GM18519 (cell line): ENCODE data around the gene KRT25.
"Not testable (repeated sequence)": the region's sequence is repeated elsewhere in the genome, so short reads cannot be mapped to it uniquely, and the experiment has no call there.

Experiments
- ATAC-seq: cut with Tn5 transposase; IDR thresholded peaks from one replicate; pipeline ENCODE4 v1.9.1; 2021; ENCODE audit warnings: mild to moderate bottlenecking, moderate library complexity; ENCODE audit not compliant: unreplicated experiment, low FRiP score

KRT25 gene

DNA sequence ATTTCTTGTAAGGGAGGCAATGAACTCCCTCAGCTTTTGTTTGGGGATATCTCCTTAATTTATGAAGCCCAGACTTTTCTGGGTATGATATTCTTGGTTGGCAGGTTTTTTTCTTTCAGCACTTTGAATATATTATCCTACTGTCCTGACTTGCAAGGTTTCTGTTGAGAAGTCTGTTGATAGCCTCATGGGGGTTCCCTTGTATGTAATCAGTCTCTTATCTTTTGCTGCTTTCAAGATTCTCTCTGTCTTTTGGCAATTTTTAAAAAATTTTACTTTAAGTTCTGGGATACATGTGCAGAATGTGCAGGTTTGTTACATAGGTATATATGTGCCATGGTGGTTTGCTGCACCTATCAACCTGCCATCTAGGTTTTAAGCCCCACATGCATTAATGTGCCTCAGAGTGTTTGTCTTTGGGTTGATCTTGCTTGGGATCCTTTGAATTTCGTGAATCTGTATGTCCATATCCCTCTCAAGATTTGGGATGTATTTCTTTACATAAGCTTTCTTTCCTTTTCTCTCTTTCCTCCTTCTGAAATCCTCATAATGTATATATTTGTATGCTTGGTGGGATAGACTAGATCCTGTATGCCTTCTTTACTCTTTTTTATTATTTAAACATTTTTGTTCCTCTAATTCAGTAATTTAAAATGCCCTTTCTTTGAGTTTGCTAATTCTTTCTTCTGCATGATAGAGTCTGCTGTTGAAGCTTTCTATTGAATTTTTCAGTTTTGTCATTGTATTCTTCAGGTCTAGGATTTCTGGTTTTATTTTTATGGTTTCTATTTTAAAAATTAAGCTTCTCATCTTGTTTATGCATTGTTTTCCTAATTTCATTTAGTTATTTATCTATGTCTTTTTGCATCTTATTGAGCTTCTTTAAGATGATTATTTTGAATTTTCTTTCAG lies 5.2 kb upstream of the KRT25 start:
- no peak for ATAC-seq

DNA sequence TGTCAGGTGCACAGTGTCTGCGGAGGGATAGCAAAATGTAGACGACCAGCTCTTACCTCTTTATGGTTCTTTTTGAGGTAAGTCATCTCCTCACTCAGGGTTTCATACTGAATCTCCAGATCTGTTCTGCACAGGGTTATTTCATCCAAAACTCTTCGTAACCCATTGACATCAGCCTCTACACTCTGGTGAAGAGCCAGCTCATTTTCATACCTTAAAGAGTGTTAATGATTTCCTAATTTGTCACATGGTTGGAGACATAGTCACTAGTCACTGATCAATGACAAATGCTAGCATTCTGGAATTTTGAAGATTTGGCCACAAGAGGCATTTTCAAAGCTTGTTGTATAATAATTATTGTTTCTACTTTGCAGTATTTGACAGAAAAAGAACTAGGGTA lies 1.3 kb downstream of the KRT25 start:
- ATAC-seq = no peak

DNA sequence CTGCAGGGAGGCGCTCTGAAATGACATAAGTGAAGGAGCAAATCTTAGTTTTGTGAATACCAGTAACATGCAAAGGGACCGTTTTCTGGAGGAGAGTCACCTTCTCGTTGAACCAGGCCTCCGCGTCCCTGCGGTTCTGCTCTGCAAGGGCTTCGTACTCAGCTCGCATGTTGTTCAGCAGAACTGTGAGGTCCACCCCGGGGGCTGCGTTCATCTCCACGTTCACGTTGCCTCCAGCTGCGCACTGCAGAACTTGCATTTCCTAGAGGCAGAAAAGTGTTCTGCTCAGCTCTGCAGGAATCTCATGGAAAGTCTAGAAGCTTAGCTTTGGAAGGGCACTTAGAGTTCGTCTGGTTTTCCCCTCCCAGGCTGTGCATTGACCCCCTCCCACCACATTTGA lies 4.1 kb downstream of the KRT25 start:
- no peak for ATAC-seq

DNA sequence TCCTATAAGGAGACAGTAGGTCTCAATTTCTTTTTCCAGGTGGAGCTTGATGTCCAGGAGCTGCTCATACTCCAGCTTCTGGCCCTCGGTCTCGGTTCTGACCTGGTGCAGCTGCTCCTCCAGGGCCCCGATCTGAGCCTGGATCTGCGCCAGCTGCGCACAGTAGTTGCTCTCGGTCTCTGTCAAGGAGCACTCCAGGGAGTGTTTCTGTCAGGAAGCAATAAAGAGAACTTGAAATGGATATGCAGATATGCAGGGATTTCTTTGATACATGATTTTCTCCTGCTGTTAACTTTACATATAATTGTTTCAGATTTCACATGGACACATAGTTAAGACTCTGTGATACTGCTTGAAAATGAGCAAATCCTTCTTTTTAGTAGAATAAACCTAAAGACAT lies 4.7 kb downstream of the KRT25 start:
- no peak for ATAC-seq

DNA sequence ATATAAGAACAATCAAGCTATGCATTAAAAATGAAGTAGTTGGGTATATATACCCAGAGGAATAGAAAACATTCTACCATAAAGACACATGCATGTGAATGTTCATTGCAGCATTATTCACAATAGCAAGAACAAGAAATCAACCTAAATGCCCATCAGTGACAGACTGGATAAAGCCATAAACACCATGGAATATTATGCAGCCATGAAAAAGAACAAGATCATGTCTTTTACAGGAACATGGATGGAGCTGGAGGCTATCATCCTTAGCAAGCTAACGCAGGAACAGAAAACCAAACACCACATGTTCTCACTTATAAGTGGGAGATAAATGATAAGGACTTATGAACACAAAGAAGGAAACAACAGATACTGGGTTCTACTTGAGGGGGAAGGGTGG lies 6.5 kb downstream of the KRT25 start:
- ATAC-seq = not testable (repeated sequence)

DNA sequence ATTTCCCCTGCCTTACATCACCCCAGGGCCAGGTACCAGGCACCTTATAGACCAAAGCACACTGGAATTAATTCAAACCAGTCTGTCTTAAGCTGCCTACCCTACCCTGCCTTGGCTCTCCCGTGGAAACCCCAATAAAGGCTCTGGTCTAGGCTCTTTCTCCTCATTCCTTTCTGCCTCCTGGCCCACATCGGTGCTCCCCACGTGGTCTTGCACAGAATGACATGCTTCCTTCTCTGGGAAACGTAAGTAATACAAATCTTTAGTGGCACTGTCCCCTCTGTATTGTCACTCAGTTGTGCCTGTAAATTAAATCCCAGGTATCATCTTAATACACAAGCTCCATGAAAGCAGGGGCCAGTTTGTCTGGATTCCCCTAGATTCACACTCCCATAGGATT lies 16.6 kb downstream of the KRT25 start:
- ATAC-seq = no peak

DNA sequence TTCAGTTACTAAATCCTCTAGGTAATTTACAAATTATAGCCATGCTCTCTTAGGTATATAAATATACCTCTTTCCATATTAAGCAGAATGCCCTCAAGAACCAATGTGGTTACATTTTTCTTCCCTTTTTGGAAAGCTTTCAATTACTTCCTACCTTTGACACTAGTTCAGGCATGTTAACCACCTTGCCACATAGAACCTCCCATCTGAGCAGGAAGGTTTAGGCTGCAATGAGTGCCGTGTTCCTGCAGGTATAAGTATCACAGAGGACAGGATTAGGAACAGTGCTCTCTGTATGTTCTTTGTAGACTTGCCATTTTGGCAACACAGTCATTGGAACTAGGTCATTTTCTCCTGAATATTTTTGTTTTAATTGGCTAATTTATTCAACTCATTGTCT lies 20.1 kb downstream of the KRT25 start:
- no peak for ATAC-seq

DNA sequence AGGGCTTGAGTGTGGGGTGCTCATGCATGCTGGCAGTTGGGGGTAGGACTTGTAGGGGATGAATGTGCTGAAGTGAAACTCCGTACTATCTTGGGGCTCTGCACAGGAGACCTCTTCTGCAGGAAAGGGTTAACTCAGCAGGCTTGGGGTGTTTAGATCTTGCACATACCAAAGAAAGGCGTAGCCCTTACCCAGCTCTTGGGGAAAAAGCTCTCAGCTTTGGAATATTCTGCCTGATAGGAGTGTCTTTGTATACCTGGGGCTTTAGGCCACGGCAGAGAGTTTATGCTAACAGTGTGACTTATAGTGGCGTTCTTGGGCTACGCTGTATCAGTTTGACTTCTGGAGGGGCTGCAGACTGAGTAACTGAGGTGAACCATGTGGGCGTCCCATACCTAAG lies 21.1 kb downstream of the KRT25 start:
- no peak for ATAC-seq

DNA sequence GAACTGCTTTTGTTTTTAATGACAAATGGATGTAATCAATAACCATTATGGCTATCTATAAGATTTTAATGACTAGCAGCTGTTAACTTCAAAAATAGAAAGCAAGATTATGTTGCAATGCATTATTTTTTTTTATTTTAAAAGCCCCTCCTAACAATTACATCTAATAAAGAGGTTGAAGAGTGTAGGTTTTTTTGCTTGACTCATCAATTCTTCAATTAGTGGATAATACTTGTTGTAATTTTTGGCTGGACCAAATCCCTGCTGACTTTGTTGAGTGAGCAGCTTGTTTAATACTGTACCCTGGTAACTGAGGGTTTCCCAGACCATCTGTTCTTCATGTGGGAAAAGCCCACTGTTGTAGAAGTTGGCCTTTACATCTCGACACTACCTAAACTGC lies 24.2 kb downstream of the KRT25 start:
- ATAC-seq = no peak

DNA sequence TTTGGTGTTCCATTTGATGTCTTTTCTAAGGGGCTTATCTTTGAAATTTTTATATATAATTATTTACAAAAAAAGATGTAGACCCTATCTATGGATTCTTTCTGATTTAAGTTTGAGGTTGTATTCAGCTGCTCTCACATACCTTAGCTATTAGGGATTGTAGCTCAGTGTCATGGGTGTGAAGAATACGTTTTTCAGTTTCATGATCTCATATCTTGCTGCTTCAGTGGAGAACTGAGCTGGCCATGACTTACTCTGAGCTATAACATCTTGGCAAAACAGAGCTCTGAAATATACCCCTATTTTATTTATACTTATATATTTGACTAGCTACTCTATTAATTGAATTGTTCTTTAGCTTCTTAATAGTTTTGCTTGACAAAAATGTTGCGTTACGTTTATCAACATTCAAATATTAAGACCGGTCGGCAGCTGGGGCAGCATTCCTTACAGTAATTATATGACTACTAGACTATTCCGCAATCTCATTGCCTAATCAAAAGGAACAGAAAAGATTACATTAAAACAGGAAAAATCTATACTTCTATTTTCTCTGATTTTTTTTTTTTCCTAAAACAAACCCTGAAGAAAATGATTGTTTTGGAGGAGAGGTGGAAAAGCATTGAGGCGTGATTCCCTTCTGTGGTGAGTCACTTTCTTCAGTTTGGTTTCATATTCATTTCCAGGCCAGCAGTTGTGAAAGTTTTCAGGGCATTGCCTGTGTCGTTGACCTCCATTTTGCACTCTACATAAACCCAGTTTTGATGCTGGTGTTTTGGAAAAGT lies 27.5 kb downstream of the KRT25 start:
- no peak for ATAC-seq

DNA sequence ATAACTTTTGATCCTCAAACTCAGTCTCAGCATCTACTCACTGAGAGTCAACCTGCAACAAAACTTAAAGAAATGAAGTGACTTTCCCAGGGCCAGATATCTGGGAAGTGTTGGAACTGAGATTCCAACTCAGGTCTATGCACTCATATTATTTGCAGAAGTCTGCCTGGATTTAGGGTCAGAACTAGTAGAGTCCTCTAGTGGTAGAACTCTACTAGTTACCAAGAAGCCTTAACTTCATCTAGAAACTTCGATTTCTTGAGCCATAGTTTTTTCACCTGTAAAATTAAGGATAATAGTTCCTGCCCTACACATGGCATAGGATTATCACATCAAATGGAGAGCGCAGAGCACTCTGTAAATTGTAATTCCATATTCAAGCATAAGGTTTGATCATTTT lies 28.2 kb downstream of the KRT25 start:
- no peak for ATAC-seq

DNA sequence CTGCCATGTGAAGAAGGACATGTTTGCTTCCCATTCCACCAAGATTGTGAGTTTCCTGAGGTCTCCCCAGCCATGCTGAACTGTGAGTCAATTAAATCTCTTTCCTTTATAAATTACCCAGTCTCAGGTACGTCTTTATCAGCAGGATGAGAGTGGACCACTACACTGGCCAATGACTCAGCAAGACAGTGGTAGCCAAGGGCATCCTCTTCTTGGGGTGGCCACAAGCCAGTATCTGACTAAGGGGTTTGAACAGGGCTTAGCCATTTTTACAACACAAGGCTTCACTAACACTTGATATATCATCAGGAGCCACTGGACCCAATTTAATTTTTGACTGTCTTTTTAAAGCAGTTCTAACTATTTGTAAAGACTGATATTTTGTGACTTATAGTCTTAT lies 30.5 kb downstream of the KRT25 start:
- no peak for ATAC-seq

DNA sequence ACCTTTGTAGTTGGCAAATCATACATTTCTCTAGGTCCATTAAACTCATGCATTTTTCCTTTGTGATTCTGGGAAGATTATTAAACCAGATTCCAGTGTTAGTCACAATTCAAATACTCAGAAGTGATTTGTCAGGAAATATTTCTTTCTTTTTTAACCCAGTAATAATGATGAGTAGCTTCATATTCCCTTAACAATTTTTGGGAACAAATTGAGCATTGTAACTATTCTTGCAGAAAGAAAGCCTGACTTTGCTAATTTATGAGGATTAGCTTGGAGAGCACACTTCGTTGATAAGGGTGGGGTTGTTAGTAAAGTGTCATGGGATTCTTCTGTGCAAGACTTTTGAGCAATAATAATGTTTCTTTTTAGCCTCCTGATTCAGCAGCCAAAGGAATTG lies 32.9 kb downstream of the KRT25 start:
- no peak for ATAC-seq

DNA sequence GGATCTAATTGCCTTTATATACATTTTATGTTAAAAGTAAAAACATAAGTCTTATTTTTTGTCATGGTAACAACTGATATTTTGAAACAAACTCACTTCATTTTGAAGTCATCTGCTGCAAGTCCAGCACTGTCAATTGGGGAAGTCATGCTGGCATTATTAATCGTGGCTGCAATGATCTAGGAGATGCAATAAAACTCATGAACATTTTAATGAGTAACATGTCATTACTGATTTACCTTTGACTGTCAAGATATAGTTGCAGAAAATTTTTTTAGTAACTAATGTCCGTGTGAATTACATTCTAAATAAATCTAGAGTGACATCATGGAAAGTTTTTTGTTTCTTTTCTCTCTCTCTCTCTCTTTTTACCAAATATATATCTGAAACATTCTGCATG lies 34.2 kb downstream of the KRT25 start:
- no peak for ATAC-seq

DNA sequence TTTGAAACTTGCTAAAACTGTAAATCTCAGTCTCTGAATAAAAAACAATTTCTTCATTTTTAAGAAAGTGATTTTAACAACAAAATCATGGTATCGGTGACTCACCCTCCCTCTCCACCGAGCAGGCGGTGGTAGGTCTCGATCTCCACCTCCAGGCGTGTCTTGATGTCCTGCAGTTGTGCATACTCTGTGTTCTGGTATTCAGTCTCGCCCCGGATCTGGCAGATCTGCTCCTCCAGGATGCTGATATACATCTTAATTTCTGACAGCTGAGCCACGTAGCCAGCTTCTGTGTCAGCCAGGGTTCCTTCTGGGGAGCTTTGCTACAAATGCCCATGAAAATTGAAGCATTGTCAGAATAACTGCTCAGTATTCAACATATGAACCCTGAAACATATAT lies 36.2 kb downstream of the KRT25 start:
- no peak for ATAC-seq

DNA sequence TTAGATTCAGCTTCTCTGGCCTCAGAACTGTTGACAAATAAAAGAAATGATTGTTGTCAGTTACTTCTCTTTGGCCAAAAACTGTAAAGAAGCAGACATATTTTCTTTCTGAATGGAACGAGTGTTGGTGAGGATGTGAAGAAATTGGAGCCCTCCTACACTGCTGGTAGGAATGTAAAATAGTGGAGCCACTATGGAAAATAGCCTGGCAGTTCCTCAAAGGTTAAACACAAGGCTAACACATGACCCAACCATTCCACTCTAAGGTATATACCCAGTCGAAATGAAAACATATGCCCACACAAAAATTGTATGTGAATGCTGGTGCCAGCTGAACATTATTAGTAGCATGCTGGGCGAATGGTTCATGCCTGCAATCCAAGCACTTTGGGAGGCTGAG lies 37.4 kb downstream of the KRT25 start:
- no peak for ATAC-seq

DNA sequence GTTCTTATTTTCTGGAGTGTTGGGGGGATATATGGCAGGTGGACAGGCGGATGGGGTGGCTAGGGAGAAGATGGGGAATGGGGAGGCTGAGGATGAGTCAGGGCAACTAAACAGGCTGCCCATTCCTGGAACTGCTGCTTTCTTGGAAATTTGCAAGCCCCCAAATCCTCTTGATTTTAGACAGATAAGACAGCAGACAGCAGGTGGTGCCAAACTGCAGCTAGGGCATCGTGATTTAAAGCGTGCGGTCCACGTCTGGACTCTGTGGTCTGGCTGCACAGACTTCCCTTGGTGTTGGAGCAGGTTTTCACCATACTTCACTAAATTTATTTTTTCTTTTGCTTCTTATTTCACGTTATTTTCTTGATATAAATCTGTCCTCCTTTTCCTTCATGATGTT lies 40.7 kb downstream of the KRT25 start:
- no peak for ATAC-seq

DNA sequence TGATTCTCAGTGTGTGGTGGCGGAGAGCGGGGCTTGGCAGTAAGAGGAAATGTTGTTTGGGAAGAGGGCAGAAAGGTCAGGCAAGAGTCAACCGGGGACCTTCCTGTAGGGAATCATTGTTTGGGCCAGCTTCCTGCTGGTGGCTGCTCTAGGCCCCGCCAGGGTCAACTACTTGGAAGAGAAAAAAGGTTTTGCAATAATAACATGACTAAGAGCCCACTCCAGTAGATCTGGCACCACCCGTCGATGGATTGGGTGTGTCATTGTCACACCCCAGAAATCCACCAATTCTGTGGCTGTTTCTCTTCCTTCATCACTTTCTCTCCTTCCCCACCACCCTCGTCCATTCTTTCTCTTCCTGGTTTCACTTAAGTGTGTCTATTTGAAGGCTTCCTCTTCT lies 47.4 kb downstream of the KRT25 start:
- ATAC-seq = no peak

DNA sequence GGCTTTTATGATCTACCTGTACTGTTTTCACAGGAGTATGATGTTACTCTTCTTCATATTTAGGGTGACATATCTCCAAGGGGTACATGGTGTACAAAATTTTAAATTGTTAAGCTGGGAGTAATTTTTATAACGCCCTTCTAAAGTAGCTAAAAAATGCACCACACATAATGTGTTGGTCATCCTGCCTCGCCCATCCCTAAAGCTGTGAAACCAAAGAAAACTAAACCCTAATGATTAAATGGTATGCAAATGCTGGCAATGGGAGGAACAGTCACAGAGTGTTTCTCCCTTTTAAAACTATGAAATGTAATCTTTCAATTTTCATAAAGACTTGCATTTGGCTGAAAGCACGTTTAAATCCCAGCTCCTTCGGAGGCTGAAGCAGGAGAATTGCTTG lies 49.5 kb downstream of the KRT25 start:
- no peak for ATAC-seq

DNA sequence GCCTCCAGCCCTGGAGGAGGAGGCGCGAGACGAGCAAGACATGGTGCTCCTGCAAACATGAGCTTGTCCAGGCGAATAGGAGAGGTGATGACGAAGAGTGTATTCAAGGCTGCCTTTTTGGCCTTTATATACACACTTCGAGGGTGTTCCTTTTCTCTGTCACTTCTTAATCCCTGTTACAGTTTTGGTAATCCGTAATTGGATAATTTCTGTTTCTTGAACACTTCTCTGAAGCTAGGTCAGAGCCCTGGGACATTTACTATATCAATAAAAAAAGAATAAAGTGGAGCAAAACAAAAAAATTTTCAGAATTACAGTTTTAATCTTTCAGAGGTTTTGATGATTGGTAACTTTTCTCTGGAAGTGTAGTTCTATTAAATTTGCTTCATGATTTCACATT lies 51.5 kb downstream of the KRT25 start, which contains the start of gene KRT24:
Gene KRT24 (minus strand): TSS at position 101 of the 400 bp plus-strand sequence. CDS start 59 bp downstream, at position 42.
- no peak for ATAC-seq

DNA sequence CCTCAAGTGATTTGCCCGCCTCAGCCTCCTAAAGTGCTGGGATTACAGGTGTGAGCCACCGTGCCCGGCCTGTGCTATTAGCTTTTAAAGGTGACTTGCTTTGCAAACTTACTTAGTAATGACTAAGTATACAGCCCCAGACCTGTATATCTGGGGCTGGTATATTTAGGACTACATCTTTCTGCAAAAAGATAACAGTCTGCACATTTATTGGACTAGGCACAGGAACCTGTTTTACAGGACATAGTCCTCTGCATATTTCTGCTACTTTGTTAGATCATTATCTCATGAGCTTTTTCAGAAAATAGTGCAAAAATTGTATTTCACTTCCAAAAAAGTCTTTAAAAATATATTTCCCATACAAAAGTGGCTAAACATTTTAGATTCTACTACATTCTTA lies 52.9 kb downstream of the KRT25 start:
- no peak for ATAC-seq

DNA sequence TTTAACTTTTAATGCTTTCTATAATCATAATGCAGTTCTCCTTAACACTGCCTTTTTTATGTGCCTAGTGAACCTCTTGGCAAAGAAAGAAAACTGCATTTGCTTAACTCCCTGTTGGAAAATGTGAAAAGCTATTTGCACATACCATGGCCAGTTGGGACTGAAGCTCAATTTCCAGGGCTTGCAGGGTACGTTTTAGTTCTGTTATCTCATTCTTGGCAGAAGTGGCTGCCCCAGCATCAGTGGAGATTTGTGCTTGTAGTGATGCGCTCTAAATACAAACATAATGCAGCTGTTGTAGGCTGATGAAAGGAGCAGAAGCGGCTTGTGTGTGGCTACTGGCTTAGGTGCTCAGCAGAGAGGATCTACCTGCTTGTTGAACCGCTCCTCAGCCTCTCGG lies 55.3 kb downstream of the KRT25 start:
- ATAC-seq = no peak
